ENCODE data around the gene SPAG9.
"Not testable (repeated sequence)": the region's sequence is repeated elsewhere in the genome, so short reads cannot be mapped to it uniquely, and the experiment has no call there.

The SPAG9 gene

DNA sequence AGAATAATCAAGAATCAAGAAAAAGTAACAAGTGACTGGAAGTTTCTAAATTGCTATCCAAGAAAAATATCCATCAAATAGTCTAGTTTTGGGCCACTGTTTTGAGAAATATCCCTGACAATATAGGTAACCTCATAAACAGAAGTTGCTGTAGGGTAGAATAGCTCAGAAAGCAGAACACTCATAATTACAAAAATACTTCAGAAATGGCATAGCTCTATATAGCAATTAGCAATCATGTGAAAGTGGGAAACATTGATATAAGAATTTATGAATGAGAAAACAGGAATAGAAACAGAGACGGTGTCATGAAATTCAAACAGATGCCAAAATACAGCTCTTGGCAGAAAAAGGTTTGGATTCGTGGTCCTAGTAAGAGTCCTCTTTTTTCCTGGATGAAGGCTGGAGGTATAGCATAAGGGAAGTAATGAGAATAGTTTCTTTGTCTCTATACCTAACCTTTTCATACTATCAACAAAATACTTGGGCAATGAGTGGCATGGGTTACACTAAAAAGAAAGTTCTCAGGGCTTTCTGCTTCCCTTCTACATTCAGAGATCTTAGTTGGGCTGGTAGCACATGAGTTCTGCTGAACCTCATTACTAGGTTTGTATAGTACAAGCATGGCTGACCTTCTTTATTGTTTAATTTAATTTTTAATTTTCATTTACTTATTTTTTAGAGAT is 33.5 kb downstream of the SPAG9 start:
- DNase-seq: no peak

DNA sequence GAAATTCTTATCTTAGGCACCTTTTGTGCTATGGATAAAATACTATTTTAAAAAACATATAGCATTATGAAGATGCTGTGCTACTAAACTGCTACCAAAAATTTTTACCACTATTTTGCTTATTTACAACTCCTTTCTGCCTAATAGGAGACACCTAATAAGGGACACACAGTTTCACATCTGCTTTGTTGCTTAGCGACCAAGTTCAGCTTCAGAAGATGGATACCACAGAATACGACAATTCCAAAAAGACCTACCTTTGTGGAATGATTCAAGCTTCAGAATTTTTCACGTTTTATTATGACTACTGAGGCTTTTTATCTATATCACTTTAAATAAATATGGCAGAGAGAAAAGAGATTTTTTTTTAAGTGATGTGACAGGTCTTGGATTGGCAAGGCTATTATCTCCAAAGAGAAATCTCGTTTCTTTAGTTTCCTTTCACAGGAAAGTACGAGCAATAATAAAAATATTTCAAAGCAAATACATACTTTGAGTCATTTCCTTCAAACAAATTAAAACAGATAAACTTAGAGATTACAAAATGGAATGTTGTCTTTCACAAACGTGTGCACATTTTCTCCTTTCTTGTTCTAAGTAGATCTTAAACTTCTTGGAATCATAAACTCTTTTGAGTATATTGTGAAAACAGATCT is 35.4 kb downstream of the SPAG9 start:
- DNase-seq: no peak

DNA sequence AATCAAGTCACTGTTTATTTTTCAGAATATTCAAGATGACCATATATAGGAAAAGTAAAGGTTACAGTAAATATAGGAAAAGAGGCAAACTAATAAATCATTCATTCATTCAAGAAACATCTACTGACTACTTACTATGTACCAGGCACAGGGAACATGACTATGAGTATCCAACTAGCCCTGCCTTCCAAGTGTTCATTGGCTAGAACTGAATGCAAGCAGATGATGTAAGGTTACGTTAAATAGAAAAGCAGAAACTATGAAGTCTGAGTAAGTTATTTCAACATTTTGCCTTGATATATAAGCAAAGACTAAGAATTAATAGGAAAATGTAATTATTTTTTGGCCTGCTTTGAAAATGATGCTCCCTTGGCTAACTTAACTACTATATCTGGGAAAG is 36.7 kb downstream of the SPAG9 start:
- DNase-seq: no peak

DNA sequence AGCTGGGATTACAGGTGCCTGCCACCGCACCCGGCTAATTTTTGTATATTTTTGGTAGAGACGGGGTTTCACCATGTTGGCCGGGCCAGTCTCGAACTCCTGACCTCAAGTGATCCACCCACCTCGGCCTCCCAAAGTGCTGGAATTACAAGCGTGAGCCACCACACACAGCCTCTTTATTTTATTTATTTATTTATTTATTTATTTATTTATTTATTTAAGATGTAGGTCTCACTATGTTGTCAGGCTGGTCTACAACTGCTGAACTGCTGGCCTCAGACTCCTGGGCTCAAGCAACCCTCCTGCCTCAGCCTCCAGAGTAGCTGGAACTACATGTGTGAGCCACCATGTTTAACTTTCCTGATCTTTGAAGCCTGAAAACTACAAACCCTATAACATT is 37.3 kb downstream of the SPAG9 start:
- DNase-seq: not testable (repeated sequence)

DNA sequence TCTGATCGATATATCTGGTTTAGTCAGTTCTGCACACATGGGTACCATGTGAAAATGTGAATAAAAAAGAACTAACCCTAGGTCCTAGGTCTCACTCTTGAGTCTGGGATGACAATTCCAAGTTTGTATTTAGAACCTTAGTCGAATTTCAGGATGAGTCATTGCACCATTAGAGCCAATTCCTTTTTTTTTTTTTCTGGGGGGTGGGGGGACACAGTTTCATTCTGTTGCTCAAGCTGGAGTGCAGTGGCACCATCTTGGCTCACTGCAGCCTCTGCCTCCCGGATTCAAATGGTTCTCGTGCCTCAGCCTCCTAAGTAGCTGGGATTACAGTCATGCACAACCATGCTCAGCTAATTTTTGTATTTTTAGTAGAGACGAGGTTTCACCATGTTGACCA is 41.6 kb downstream of the SPAG9 start:
- DNase-seq: no peak

DNA sequence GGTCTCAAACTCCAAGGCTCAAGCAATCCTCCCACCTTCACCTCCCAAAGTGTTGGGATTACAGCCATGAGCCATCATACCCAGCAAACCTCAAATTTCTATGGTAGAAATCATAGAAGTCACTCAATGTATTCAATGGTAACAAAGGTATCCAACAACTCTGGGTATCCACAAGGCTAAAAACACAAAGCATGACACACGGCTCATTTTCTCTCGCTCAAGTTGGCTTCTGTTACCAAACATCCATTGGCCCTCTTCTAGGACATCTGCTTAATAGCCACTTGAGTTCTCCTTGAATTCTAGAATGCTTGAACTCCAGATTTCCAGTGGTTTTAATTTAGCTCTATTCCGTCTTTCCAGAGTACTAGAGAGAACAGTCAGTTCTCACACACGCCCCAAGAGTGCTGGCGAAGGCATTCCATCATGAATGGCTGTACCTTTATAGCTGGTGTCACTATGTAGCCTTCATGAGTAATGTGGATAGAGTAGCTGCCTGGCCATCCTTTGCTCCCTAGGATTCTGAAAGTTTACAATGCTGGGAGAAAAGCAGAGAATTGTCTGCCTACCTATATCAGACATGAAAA is 42.6 kb downstream of the SPAG9 start:
- DNase-seq: no peak

DNA sequence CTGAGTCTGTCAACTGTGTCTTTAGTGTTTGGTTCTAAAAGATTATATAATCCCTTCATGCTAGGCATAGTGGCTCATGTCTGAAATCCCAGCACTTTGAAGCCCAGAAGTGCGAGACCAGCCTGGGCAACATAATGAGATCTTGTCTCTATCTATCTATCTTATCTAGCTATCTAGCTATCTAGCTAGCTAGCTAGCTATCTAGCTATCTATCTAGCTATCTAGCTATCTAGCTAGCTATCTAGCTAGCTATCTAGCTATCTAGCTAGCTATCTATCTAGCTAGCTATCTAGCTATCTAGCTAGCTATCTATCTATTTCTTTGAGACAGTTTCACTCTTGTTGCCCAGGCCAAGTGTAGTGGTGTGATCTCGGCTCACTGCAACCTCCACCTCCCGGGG is 43.8 kb downstream of the SPAG9 start:
- DNase-seq: no peak

DNA sequence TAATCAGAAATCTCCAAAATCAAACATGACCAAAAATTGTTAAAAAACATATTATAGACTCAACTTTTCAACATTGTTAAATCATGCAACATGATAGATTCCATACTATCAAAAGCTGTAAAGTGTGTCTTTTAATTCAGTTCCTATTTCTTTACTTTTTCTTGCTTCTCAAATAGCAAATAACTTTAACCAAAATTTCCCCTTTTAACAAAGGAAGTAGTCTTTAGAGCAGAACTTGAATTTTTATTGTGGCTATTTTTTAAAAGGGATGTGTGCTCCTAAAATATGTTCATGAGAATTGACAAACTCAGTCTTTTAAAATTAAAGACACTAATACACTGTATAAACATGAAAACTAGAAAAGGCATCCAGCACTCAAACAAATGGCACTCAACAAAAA is 49.1 kb downstream of the SPAG9 start:
- no peak for DNase-seq

DNA sequence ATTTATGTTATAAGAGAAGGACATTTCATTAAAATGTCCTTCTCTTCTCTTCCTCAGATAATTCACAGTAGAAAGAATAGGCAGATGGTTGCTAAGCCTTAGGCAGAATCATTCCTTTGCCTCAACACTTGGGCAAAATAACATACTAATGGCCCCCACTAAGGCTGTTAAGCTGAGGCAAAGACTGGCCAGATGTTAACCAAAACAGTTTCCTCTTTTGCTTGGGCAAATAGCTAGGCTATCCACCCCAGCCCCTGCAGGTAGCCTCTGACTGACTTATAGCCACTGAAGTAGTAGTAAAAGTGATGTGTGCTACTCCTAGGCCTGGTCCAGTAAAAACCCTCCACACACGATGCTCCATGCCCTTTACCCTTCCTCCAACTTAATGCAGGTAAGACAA is 55.2 kb downstream of the SPAG9 start:
- DNase-seq: peak; percentile 14

DNA sequence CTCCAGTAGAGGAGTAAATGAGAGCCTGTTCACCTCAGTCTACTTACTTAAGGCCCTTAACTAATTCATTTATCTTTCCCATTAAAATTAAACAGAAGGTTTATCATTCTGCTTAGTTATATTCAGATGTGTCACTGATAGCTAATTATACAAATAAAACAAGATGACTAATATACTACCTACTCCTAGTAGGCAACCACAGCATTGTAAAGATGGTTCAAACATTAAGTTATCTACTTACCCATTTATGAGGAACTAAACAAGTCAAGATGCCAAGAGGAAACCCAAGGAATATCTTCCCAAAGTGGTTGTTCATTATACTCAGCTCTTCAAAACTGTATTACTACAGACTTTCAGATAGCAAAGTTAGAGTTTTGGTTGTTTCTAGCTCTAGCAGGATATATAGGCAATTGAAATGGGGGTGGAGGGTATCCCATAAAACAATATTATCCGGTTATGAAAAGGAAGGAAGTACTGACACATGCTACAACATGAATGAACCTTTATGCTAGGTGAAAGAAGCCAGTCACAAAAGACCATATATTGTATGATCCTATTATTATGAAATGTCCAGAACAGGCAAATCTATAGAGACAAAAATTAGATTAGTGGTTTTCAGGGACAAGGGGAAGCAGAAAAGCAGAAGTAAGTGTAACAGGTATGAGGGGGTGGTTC is 56.5 kb downstream of the SPAG9 start:
- DNase-seq: no peak

DNA sequence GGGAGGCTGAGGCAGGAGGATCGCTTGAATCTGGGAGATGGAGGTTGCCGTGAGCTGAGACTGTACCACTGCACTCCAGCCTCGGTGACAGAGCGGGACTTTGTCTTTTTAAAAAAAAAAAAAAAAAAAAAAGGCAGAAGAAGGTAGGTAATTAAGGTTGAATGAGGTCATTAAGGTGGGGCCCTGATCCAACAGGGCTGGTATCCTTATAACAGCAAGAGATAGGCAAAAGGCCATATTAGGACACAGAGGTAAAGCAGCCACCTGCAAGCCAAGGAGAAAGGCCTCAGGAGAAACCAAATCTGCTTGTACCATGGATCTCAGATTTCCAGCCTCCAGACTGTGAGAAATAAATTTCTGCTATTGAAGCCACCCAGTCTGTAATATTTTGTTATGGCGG is 60.3 kb downstream of the SPAG9 start:
- DNase-seq: peak; percentile 27

DNA sequence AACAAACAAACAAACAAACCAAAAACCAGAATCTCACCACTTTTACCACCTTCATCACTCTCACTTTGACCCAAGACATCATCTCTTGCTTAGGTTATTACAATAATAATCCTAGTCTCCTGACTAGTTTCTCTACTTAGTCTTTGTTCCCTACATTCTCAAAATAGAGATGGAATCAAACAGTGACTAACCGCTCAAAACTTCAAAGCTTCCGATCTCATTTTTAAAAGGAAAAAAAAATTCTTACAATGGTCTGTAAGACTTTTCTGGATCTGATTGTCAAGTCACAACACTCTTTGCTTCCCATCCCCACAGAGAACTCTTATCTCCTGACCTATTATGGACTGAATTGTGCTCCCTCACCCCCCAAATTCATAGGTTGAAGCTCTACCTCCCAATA is 60.9 kb downstream of the SPAG9 start:
- DNase-seq: no peak

DNA sequence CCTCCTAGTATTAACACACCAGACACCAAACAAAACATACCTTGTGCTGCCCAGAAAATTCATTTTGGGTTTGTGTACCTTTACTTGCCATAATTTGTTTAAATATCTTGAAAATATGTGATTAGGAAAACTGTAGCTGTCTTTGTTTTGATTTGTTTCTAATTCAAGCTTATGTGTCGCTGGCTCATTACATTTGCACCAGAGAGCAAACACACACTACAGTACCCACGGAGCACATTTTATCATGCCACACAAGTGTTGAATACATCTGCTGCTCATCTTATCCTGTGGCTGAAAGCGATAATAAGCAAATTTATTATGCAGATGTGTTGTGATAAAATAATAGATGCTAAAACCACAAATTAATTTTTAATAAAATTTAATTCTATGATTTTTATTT is 63.1 kb downstream of the SPAG9 start:
- DNase-seq: no peak

DNA sequence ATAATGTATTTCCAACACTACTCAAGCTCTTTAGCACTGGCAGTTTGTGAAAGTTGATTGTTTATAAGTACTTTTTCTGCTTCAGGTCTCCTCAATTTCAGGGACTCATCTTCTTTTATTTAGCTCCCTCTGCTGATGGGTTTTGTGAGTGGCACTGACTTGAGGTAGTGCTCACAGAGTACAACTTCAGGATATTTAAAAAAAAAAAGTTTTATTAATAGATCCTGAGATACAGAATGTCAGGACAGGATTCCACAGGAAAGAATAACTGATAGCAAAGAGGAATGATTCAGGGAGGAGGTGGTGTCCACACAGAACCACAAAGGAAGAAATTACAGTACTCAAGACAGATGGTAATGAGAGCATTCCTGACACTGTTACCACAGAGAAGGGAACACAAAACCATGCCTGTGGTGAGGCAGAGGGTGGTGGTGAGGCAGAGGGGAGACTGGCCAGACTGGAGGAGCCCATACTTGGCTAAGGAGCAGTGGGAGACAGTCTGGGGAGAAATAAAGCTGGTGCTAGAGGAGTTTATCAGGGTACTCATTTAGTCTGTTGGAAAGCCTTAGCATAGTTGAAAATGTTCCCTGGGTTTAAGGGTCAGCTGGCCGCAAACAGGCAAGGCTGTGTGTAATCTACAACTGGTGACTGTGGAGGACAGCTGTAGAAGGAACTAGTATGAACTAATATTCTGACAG is 63.7 kb downstream of the SPAG9 start:
- DNase-seq: peak; percentile 66

DNA sequence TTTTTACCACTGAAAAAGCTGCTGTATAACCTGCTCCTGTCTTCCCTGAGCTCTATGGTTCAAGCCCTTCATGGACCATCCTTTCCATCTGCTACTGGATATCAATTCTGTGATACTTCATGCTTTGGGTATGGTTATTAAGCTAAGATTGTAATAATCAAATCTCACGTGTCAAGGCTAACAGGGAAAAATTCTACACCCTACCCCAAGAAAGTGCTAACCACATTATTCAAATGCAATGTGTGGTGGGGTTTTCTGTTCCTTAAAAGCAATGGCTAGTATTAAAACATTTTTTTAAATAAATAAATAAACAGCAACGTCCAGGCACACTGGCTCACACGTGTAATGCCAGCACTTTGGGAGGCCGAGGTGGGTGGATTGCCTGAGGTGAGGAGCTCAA is 65.9 kb downstream of the SPAG9 start:
- no peak for DNase-seq

DNA sequence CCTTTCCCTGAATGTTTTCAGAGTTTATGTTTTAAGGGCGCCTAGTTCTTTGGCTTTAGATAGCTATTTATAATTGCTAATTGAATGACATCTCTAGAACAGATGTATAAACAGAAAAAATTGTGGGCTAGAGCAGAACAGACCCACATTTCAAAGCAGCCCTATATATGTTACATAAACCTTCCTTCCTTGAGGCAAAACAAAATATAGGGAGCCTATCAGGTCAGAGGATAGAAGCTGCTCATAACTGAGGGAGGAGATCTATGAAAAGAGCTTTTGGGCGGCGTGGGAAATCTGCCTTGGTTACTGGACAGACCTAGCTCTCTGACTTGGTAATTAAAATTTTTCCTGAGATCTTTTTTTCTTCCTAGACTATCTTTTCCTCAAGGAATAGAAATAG is 68.4 kb downstream of the SPAG9 start:
- no peak for DNase-seq

DNA sequence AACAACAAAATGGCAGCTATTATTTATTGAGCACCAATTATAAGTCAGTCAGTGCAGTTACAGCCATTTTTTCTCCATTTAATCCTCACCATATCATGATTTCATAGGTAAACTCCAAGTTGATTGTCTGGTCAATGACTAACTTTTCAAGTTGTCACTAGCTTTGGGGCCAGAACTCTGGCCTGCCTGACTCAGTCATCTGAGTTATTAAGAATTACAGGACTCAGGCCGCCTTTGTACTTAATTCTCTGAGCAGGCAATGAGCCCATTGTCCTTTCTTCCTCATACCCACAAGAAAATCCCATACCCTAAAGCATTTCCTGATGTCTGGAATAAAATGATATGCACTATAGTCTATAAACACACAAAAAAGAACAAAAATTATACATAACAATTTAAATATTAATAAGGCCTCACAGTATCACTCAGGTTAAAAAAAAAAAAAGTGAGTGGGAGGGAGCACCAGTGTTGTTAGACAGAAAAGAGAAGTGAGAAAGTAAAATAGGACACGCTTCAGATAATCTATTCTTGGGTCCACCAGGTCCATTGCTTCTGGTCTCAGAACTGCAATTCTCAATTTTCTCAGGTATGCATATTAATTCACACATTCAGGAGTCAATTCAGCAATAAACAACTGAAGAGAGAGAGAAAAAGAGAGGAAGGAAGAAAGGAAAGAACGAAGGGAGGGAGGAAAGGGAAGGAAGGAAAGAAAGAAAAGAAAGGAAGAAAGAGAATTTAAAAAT is 70.2 kb downstream of the SPAG9 start:
- no peak for DNase-seq

DNA sequence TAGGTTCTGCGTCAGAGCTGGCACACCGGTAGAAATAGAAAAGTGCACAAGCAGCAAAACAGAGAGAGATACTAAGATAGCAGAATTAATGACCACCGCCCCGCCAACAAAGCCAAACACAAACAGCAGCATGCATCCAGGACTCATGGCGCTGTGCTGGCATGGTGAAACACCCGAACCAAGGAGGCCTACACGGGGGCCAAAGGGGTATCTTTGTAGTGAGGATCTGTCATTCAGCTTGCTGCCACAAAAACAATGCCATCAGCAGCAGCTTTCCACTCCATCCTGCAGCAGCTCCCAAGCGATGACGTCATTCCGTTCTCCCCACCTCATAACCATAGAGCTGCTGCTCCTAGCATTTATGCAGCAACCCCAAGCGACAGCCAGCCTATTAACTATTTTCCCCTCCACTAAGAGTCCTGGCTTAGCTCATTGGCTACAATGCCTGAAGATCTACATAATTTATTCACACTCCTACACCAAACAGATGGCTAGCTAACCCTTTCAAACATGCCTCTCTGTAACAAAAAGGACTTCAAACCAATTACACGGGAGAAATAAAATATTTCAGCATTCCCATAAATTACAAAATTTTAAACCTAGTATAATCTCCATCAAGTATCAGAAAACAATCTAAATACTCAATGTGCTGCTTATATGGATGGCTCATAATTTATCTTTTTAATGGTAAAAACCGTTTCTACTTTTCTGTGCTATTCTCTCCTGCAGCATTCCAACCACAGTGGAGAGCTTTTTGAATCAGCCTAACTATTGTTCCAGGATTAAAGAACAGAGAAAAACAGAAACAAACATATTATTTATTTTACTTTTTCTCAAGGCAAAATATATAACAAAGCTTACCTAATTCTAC is 73.9 kb downstream of the SPAG9 start:
- DNase-seq: peak; percentile 99

DNA sequence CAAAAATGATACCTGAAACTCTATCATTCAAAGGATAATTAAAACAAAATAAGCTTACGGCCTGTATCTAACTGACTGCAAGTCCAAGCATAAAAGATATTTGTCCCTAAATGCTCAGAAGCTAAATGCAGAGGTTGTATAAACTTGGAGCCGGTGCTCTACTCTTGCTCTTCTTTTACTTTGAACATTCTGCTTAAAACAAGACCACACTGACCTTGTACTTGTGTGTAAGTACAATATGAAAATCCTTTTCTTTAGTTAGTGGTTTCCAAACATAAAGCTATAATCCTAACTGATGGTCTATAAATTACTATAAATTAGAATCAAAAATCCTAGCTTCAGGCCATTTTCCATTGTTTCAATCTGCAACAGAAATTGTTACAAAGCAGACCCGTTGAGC is 74.6 kb downstream of the SPAG9 start:
- peak; percentile 36 for DNase-seq

DNA sequence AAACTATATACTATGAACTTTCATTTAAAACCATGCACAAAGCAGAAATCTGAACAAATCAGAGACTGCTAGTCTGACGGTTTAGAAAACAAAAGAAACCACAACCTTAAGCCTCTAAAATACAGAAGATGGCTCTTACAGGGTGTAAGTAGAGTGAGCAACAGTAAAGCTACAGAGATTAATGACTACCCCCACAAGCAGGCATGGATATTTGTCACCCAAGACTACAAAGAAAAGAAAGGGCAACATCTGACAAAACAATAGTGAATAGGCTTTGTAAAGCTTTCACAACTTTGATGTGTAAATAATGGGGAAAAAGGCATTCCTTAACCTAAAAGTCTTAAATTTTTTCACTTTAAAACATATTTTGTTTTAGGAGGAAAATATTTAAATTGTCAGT is 75.0 kb downstream of the SPAG9 start:
- DNase-seq: no peak

DNA sequence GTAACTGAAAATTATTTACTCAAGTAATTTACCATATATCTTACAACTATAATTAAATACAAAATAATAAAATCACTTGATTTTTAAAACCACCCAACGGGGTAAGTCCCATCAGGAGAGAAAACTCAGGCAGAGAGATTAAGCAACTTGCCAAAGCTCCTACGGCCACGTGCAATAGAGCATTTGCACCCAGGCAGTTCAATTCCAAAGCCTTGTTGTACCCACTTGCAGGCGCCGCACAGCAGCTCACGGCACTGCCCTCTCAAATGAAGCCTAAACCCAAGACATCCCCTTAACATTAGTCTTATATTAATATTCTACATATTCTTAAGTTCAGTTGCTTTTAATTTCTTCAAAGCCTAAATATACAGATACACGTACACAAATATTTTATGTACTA is 75.7 kb downstream of the SPAG9 start:
- DNase-seq: no peak

DNA sequence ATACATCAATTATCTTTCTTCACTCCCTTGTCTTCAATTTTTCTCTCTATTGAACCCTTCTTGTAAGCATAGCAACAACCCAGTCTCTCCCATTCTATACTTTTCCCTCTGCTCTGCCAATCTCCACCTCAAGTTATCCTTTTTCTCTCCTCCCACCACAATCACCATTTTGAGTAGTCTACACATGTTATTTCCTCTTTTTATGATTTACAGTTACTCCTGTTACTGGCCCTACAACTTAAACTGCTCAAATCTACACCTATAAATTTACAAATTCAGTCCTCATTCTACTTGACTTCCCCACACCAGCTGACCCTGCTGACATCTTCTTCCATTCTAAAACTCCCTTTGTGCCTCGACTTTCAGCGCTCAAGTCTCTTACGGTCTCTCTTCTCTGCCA is 84.6 kb downstream of the SPAG9 start:
- DNase-seq: no peak
